ENCODE results near the gene CHN1.

CHN1 gene

GRCh38 chr2:175012516-175012915 lies 7.3 kb upstream of the CHN1 start:
- intact Hi-C loops (cut with DNase I) = no loop called here
- DNase-seq = no peak

GRCh38 chr2:175011505-175011904 lies 6.3 kb upstream of the CHN1 start:
- intact Hi-C loops (cut with DNase I) = no loop called here
- no peak for DNase-seq

GRCh38 chr2:175010848-175011254 lies 5.7 kb upstream of the CHN1 start:
- DNase-seq = no peak
- intact Hi-C loops (cut with DNase I) = no loop called here

- DNase-seq = no peak
- intact Hi-C loops (cut with DNase I) = no loop called here
These were observed 4.9 kb upstream of the CHN1 start for GRCh38 chr2:175009917-175010621.

- intact Hi-C loops (cut with DNase I) = no loop called here
- no peak for DNase-seq
These were observed 3.8 kb upstream of the CHN1 start for GRCh38 chr2:175008801-175009495.

GRCh38 chr2:175008009-175008408 lies 2.8 kb upstream of the CHN1 start:
- no peak for DNase-seq
- intact Hi-C loops (cut with DNase I) = no loop called here

- intact Hi-C loops (cut with DNase I) = no loop called here
These were observed 2.3 kb upstream of the CHN1 start for GRCh38 chr2:175007510-175007909.

GRCh38 chr2:175006281-175006680 lies 1.1 kb upstream of the CHN1 start:
- DNase-seq = no peak
- intact Hi-C loops (cut with DNase I) = no loop called here

More at GRCh38 chr2:175007510-175007909, 2.3 kb upstream of the CHN1 start:
- no peak for DNase-seq

GRCh38 chr2:175005733-175006264 lies 618 bp upstream of the CHN1 start:
- intact Hi-C loops (cut with DNase I) = no loop called here
- no peak for DNase-seq

- DNase-seq = peak in 2 of 10 donors; percentile 13 to 66
- intact Hi-C loops (cut with DNase I) = no loop called here
These were observed 526 bp downstream of the CHN1 start for GRCh38 chr2:175004730-175004979.

GRCh38 chr2:175003875-175004729 lies 1.1 kb downstream of the CHN1 start:
- intact Hi-C loops (cut with DNase I) = no loop called here
- peak in 1 of 10 donors; percentile 59 for DNase-seq

- intact Hi-C loops (cut with DNase I) = no loop called here
These were observed 2.5 kb downstream of the CHN1 start for GRCh38 chr2:175002547-175003274.

GRCh38 chr2:175001566-175001965 lies 3.6 kb downstream of the CHN1 start:
- intact Hi-C loops (cut with DNase I) = no loop called here
- DNase-seq = no peak

More at GRCh38 chr2:175002547-175003274, 2.5 kb downstream of the CHN1 start:
- no peak for DNase-seq

- DNase-seq = no peak
- intact Hi-C loops (cut with DNase I) = no loop called here
These were observed 8.1 kb downstream of the CHN1 start for GRCh38 chr2:174997110-174997509.

- intact Hi-C loops (cut with DNase I) = no loop called here
These were observed 8.6 kb downstream of the CHN1 start for GRCh38 chr2:174996622-174997021.

GRCh38 chr2:174994381-174994780 lies 10.8 kb downstream of the CHN1 start:
- intact Hi-C loops (cut with DNase I) = no loop called here
- DNase-seq = no peak

More at GRCh38 chr2:174996622-174997021, 8.6 kb downstream of the CHN1 start:
- no peak for DNase-seq

- intact Hi-C loops (cut with DNase I) = no loop called here
- DNase-seq = no peak
These were observed 12.3 kb downstream of the CHN1 start for GRCh38 chr2:174992886-174993285.

- no peak for DNase-seq
- intact Hi-C loops (cut with DNase I) = loop anchor here (1.0 to 5.0 kb wide), 2 partner anchors 214 to 283 kb away; no protein-coding TSS in a partner anchor
These were observed 19.6 kb downstream of the CHN1 start for GRCh38 chr2:174985614-174986013.

- DNase-seq = no peak
- intact Hi-C loops (cut with DNase I) = no loop called here
These were observed 20.6 kb downstream of the CHN1 start for GRCh38 chr2:174984561-174984960.

- no peak for DNase-seq
- intact Hi-C loops (cut with DNase I) = no loop called here
These were observed 23.9 kb downstream of the CHN1 start for GRCh38 chr2:174981331-174981730.
